NCI-H146 (cell line): Measurements from ENCODE around the gene PI16.

ENCODE experiments used
- DNase-seq: peaks from one replicate; lab custom pipeline; 2025; lab: John Stamatoyannopoulos, UW

The PI16 gene

DNA sequence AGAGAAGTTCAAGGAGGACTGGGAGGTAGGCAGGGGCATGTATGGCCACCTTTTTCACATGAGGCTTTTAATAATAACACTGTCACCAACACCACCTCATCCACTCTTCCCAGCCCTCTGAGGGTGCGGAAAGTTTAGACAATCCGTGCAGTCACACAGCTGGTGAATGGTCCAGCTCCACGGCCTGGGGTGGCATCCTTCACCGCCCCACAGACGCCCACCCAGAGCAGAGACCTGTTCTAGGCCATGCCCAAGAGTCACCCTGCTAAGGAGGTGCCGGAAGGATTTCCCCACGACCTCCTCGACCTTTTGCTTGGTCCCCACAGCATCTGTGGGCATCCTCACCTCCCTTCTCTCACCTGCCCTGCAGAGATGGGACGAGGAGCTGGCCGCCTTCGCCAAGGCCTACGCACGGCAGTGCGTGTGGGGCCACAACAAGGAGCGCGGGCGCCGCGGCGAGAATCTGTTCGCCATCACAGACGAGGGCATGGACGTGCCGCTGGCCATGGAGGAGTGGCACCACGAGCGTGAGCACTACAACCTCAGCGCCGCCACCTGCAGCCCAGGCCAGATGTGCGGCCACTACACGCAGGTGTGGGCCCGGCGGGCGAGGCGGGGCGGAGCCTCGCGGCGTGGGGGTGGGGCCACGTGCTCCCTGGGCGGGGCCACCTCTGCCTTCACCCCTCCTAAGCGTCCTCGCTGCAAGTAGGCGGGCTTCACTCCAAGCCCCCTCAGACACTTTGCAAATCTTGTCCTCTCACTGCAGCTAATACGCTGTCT lies 4.4 kb downstream of the PI16 start:
- no peak for DNase-seq

- DNase-seq = no peak
Observed at GRCh38 chr6:36959555-36960250, 5.2 kb downstream of the PI16 start.

DNA sequence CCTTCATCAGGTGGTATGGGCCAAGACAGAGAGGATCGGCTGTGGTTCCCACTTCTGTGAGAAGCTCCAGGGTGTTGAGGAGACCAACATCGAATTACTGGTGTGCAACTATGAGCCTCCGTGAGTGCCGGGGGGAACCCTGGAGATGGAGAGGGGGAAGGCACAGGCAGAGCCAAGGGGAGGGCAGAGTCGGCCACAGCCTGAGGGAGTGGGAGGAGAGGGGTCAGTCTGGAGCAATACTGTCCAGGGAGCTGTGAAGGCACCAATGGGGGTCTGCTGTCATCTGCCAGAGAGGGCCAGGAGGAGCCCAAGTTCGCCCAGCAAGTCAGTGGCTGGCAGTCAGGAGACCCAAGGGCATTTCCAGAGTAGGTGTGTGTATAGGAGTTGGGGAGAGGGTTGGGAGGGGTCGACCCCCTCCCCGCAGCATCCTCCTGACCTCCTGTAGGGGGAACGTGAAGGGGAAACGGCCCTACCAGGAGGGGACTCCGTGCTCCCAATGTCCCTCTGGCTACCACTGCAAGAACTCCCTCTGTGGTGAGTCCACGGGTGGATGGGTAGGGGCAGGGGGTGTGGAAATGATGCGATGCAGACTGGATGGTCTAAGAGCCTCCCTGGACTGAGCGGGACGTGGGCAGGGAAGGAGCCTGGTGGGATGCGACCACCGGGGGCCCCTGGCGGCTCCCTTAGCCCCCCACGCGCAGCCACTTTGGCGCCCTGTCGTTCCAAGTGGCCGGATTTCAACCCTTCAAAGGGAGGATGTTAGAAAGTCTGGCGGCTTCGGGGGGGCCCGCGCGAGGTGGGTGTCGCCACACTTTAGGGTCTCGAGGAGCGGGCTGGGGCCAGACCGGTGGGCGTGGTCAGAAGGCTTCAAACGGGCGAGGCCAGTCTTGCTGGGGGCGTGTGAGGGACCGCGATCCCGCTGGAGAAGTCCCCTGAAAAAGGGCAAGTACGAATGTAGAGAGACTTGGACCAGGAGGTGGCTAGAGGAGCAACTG lies 7.2 kb downstream of the PI16 start:
- no peak for DNase-seq

- DNase-seq = no peak
Observed at GRCh38 chr6:36962874-36963273, 8.3 kb downstream of the PI16 start.

DNA sequence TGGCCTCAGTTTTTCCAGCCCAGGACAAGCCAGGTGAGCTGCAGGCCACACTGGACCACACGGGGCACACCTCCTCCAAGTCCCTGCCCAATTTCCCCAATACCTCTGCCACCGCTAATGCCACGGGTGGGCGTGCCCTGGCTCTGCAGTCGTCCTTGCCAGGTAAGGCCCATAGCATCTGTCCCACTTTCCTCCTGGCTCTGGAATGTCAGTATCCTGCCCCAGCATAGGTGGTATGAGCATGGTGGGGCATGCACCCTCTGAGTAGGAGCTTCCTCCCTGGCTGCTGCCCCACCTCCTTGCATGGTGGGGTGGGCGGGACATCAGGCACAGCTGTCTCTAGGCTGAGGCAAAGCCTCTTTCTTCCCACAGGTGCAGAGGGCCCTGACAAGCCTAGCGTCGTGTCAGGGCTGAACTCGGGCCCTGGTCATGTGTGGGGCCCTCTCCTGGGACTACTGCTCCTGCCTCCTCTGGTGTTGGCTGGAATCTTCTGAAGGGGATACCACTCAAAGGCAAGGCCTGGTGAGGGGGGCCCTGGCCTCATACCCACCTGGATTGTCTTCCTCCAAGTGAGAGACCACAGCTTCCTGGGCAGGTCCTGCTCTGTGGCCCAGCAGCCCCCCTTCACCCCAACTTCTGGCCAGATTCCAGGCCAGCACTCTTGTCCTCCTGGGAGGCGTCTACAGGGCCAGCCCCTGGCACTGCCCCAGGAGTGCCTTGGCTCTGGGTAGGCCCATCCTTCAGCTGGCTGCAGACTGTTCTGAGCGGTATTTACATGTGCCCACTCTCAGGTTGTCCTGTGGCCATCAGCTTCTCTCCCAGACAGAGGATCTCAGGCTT lies 9.1 kb downstream of the PI16 start:
- DNase-seq = no peak

DNA sequence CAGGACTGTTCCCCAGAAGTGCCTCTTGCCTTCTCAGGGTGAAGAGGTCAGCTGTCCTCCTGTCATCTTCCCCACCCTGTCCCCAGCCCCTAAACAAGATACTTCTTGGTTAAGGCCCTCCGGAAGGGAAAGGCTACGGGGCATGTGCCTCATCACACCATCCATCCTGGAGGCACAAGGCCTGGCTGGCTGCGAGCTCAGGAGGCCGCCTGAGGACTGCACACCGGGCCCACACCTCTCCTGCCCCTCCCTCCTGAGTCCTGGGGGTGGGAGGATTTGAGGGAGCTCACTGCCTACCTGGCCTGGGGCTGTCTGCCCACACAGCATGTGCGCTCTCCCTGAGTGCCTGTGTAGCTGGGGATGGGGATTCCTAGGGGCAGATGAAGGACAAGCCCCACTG lies 9.8 kb downstream of the PI16 start:
- no peak for DNase-seq

DNA sequence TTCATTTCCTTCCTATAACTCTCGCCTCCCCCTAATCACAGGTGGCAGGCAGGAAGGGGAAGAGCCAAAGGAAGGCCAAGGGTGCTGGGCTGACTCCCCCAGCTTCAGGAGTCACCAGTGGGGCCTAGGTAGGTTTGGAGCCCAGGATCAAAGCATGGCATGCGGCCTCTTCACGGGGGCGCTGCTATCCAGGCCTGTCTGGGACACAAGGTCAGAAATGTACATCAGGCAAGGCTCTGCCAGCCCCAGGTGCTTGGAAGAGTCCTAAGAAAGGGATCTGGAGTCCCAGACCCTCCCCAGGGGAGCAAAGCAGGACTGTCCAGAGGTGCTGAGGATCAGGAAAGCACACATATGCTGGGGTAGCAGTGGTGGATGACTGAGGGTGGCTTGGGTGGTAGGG lies 10.4 kb downstream of the PI16 start:
- DNase-seq = no peak

DNA sequence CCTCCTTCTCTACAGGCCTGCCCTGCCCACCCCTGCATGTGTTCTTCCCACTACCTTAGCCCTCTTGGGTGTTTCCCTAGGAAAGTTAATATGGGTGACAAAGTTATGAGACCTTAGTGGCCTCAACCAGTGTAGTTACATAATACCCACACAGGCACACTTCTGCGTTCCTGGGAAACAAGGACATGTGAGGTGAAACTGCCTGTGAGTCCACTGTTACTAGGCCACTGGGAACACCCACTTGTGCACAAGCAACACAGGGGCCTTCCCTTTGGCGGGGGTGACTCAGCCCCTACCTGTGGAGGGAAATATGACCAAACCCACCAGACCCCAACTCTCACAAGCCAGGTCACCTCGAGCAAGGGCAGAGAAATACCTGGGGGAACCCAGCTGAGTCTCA lies 12.8 kb downstream of the PI16 start:
- DNase-seq = no peak

- DNase-seq = no peak
Observed at GRCh38 chr6:36967757-36968156, 13.2 kb downstream of the PI16 start.

DNA sequence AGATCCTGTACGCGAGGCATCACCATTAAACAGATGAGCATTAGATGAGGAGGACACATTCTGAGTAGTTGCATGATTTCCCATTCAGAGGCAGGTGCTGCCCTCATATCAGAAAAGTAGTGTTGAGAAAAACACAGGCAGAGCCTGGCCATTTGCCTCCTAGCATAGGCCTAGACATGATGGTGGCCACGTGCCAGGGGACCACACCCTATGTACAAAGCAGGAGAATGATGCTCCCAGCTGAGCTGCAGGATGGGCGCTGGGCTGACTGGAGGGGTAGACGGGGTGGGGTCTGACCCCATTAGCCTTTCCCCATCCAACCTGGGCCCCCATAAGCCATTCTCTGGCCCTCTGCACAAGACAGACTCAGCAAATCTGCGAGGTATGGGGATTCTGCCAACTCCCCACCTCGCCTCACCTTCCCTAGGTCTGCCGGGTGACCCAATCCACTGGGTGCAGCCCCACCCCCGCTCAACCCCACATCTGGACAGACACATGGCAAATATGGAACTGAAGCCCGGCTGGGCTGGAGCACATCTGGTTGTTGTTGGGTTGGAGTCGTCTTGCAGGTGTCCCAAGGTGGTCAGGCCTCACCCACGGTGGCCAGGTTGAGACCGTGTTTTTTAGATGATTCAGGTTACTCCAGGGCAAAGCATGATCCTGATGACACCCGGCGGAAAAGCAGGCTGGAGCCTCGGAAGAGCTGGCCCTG lies 13.9 kb downstream of the PI16 start:
- DNase-seq = no peak

DNA sequence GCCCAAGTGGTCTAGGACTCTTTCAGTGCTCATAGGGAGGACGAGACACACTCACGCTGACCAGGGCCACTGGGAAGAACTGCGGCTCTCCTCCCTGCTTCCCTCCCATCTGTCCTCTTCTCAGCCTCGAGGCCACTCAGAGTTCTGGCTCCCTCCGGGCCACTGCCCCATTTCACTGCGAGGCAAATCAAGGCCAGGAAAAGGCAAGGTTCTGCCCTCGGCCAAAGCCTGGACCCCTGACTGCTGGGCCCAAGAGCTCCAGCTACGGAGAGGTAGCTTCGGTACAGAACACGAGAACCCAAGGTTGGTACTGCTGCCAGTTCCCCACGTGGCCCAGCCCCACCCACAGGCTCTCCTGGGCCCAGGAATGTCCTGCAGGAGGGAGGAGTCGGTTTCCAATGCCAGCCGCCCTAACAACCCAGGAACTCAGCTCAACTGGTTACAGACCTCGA lies 14.7 kb downstream of the PI16 start:
- no peak for DNase-seq

- no peak for DNase-seq
Observed at GRCh38 chr6:36969988-36970891, 15.7 kb downstream of the PI16 start.

- no peak for DNase-seq
Observed at GRCh38 chr6:36970892-36971842, 16.6 kb downstream of the PI16 start.

DNA sequence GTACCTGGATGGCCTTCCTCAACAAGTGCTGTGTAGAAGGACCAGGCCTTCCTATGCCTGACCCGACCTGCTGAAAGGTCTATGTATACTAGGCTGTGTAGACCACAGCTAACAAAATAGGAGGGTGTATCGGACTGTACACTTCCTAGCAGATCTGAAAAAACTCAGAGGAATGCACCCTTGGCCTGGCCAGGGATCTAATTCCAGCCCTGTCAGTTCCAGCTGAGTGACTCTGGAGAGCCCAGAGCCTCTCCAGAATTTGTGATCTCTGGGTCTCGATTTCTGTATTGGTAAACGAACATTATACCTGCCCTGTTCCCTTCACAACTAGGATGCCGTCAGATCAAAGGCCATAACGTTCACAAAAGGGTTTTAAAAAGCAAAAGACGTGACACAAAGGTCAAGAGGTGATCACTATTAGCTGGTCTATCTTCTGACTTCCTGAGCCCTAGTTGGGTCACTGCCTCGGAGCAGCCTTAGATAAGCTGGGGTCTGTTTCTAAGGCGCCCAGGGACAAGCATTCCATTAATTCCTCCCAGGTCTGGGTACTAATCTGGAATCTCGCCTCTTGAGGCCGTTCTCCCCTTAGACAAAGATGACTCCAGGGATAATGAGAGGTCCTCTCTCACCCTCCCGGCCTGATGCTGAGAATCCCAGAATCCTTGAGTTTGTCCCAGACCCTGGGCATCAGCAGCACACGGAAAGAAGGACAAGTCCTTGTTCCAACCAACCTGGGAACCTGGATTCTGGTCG lies 17.6 kb downstream of the PI16 start:
- DNase-seq = no peak

- DNase-seq = no peak
Observed at GRCh38 chr6:36973190-36973589, 18.7 kb downstream of the PI16 start.

GRCh38 chr6:36973647-36974046 lies 19.1 kb downstream of the PI16 start:
- DNase-seq = no peak

GRCh38 chr6:36975231-36976006 lies 20.9 kb downstream of the PI16 start:
- no peak for DNase-seq
